NB4 (cell line): ENCODE measurements around the gene C22orf39.

Experiments
- DNase-seq: peaks from one replicate; pipeline ENCODE4 v3.0.0; 2010; ENCODE audit warnings: low read depth
- H3K4me3 ChIP-seq: one replicate; pipeline ENCODE4 v1.5.1; 2011; ENCODE audit warnings: mild to moderate bottlenecking, low read depth, low read length, moderate library complexity
- MYC ChIP-seq: IDR thresholded peaks from 2 replicates; pipeline ENCODE4 v1.6.1; 2011; ENCODE audit warnings: low read depth, low read length
- POLR2A ChIP-seq: IDR thresholded peaks from 2 replicates; pipeline ENCODE4 v1.6.1; 2011; ENCODE audit warnings: mild to moderate bottlenecking; ENCODE audit not compliant: insufficient read length; ENCODE audit errors: extremely low read depth
- TF ChIP-seq, protein P1 (sequence below): IDR thresholded peaks from one replicate; pipeline ENCODE4 v1.5.1; 2012; ENCODE audit warnings: low read depth, low read length
- TF ChIP-seq, protein P2 (sequence below): IDR thresholded peaks from 2 replicates; pipeline ENCODE4 v1.6.1; 2011; ENCODE audit warnings: low read depth, low read length

Gene C22orf39

DNA sequence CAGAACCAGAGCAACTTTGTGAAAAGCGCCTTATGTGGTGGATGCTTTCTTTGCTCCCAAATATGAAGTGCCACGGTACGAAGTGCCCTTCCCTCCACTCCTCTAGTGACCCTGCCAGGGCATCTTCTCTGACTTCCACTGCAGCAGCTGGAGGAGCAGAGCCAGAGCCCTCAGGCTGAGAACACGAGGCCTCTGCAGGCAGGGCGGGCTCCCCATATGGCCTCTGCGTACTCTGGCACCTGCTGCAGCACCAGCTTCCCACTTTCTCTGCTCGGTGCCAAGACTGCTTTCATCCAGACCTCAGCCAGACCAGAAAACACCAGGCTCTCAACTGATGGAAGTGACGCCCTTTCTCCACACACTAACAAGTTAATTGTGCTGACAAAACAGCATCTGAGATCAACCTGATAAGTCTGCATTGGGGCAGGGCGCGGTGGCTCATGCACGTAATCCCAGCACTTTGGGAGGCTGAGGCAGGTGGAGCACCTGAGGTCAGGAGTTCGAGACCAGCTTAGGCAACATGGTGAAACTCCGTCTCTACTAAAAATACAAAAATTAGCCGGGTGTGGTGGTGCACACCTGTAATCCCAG is 18.7 kb upstream of the C22orf39 start:
- no peak for TF ChIP-seq POLR2A
- TF ChIP-seq, protein P1, sequence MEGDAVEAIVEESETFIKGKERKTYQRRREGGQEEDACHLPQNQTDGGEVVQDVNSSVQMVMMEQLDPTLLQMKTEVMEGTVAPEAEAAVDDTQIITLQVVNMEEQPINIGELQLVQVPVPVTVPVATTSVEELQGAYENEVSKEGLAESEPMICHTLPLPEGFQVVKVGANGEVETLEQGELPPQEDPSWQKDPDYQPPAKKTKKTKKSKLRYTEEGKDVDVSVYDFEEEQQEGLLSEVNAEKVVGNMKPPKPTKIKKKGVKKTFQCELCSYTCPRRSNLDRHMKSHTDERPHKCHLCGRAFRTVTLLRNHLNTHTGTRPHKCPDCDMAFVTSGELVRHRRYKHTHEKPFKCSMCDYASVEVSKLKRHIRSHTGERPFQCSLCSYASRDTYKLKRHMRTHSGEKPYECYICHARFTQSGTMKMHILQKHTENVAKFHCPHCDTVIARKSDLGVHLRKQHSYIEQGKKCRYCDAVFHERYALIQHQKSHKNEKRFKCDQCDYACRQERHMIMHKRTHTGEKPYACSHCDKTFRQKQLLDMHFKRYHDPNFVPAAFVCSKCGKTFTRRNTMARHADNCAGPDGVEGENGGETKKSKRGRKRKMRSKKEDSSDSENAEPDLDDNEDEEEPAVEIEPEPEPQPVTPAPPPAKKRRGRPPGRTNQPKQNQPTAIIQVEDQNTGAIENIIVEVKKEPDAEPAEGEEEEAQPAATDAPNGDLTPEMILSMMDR, result no peak
- TF ChIP-seq, protein P2, sequence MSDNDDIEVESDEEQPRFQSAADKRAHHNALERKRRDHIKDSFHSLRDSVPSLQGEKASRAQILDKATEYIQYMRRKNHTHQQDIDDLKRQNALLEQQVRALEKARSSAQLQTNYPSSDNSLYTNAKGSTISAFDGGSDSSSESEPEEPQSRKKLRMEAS, result no peak
- no peak for TF ChIP-seq MYC
- no peak overlapping the region for H3K4me3 ChIP-seq
- DNase-seq, result no peak

DNA sequence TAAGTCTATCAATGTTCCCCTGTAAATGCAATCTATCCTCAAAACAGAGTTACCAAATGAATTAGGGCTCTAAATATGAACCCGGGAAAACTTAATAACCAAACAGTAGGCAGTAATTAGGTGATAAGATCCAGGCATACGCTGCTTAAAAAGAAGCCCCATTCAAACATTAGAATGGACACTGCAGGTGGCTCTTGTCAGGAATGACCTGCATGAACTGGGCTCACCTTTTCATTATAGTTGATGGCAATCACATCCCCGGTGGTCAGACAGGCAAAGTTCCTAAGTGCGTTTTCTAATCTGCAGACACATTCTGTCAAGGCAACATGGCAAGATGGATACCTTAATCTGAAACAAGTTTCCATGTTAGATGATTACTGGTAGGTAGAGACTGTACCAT is 17.5 kb upstream of the C22orf39 start:
- no peak for TF ChIP-seq POLR2A
- TF ChIP-seq, protein P1, result no peak
- no peak overlapping the region for H3K4me3 ChIP-seq
- DNase-seq, result no peak

DNA sequence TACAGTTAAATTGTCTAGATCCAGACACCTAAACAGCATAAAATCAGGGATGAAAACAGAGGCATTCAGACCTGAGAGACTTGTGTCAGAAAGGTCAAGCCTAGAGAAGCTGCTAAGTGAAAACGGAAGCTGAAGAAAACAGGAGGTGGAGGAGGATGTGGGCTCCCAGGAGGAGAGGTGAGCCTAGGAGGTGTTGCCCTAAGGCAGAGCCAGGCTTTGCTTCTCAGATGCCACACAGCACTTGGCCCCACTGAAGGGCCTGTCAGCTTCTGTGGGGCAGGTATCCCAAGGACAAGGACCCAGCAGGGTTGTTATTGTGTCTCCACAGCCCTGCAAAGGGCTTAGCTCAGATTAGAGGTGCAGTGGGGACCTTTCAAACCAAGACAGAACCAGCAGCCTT is 17.0 kb upstream of the C22orf39 start:
- H3K4me3 ChIP-seq, result no peak overlapping the region
- no peak for DNase-seq
- TF ChIP-seq, protein P1, result no peak
- TF ChIP-seq, protein P2, result no peak
- TF ChIP-seq MYC, result no peak
- TF ChIP-seq POLR2A, result no peak

DNA sequence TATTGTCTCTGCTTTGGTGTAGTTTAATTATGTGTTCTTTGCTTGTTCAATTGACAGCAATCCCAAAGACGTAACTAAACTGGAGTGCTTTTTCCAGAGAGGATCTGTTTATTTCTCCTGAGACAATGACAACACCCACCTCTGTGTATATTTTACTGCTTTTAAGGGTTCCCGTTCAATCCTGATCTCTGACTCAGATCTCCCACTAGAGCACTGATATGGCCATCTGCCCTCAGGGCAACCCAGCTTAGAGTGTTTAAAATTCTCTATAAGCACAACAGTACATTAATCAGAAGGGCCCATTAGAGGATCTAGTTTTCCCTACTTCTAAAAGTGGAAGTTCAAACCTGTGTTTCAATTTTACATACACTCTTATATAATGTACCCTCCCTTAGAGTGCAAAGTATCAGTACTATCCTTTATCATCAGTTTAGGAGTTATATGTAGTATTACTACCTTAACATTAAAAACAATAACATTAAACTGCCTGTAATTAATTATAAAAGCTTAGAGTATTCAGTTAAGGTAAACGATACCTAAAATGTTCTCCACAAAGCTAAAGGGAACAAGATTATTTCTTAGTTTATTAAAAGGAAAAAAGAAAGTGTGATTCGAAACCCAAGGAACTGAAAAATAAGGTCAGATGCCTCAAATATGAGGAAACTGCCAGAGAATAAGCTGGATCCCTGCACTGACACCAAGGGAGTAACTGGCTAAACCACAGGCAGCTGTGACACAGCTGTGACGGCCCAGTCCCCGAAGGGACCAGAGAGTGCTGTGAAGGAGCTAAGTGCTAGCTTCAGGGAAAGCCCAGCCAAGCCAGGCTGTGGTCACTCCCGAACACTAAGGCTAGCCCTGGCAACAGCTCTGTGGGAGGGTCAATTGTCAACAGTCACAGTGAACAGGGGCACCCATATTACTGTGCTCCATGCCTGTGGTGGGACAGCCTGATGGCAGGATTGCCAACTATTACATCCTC is 16.3 kb upstream of the C22orf39 start:
- H3K4me3 ChIP-seq, result no peak overlapping the region
- DNase-seq, result no peak

DNA sequence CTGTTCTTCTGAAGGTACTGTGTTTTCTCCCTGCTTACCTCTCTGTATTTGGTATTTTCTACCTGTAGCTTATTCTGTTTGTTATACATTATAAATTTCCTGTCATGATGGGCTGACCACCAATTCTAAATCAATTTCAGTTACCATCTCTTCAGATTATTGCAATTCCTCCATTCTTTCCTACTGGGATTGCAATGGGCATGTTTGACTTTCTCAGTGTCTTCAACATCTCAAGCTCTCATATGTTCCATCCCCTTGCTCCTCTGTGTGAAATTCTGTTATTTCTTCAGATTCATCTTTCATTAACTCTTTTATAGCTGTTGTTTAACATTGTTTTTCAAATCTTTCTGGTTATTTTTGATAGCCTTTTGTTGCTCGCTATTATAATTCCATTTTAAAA is 15.5 kb upstream of the C22orf39 start:
- no peak overlapping the region for H3K4me3 ChIP-seq
- TF ChIP-seq POLR2A, result no peak
- TF ChIP-seq, protein P1, result no peak
- TF ChIP-seq MYC, result no peak
- TF ChIP-seq, protein P2, result no peak
- DNase-seq, result no peak

More for the DNA sequence above, 16.3 kb upstream of the C22orf39 start:
- TF ChIP-seq POLR2A (no peak), MYC (no peak)
- TF ChIP-seq, protein P1, result no peak
- TF ChIP-seq, protein P2, result no peak
